Mucosa of descending colon (tissue), 3 donors: ENCODE results near the gene WNT6. TPM values are rescaled to one million over a fixed set of nuclear protein-coding genes. Genes with fewer than 3 reads are reported as not detected.

Experiments
- ATAC-seq: fragments of 200-7000 bp; cut with Tn5 transposase; one replicate; pipeline ENCODE4 v1.9.1; 2020; ENCODE audit warnings: mild to moderate bottlenecking, moderate library complexity
- DNase-seq, 3 donors: peaks; one replicate each; pipeline ENCODE4 v3.0.0-alpha.2; 2020
- H3K36me3 ChIP-seq: fragments of 200-600 bp; one replicate; pipeline ENCODE4 v1.8.0; 2021; ENCODE audit warnings: low read depth, mild to moderate bottlenecking
- H3K4me1 ChIP-seq: fragments of 200-600 bp; one replicate; pipeline ENCODE4 v1.8.0; 2021; ENCODE audit warnings: low read depth, mild to moderate bottlenecking
- H3K4me3 ChIP-seq: fragments of 200-600 bp; one replicate; pipeline ENCODE4 v1.8.0; 2021; ENCODE audit warnings: mild to moderate bottlenecking
- H3K9me3 ChIP-seq: fragments of 200-600 bp; one replicate; pipeline ENCODE4 v1.8.0; 2021; ENCODE audit warnings: mild to moderate bottlenecking
- intact Hi-C, 2 donors: fragments of 100-400 bp; cut with DNase I in 1 of 2; cut with micrococcal nuclease in 1 of 2; formaldehyde crosslinking; loops; one replicate each; pipeline versions ENCODE4 v1.11.0 to v1.11.1; 2022; cut with DNase I, micrococcal nuclease
- total RNA-seq, 3 donors: library from RNA; stranded (reverse); fragmentation: NEBNext Ultra II Directional in 2 of 3; extraction: Animal tissue kit (Norgen Biotek cat#: 25700) in 2 of 3; gene quantifications; one replicate each; pipeline versions ENCODE4 v1.2.1 to v1.2.4, GENCODE V29; 2021 to 2023
- TF ChIP-seq, protein P1 (sequence below): fragments of 200-600 bp; IDR thresholded peaks from one replicate; pipeline ENCODE4 v1.8.0; 2022; ENCODE audit warnings: antibody characterized with exemption, mild to moderate bottlenecking
- donor health status: DM: no; HTN: no; CAD: no; lungs with moderate emphysema.
- donor health status: DM: no; HTN: no; CAD: no.
- donor health status: DM: no; HTN: yes; CAD: no.

WNT6 gene
- total RNA-seq, 3 donors from 2014 or later, result 0.39 to 5.7 (median 0.41) TPM

DNA sequence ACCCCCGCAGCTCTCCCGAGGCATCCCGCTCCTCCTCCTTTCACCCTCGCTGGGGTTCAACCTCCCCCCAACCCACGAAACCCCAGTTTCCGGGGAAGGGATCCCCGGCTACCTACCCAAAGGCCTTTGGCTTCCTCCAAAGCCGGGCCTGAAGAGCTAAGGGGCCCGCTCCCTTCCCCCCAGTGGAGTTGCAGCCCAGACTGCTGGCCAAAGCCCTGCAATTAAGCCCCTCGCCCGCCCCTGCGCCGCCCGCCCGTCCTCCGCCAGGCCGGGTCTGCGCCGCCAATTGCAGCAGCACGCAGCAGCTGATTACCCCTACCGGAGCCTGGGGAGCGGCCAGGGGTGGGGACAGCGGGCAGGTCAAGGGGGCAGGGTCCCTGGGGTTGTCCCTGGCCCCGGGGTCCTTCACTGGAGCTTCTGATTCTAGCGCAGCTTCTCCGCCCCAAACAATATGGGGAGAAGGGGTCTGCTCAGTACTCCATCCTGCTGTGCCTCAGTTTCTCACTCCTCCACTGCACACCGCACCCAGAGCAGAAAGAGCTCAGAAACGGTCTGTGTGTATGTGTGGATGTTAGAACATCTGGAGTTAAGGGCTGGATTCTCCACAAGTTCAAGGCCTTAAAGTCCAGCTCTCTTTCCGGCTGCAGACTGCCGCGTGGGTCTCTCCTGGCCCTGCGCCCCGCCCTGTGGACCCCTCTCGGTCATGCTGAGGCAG lies 37.9 kb downstream of the WNT6 start:
- TF ChIP-seq, protein P1, sequence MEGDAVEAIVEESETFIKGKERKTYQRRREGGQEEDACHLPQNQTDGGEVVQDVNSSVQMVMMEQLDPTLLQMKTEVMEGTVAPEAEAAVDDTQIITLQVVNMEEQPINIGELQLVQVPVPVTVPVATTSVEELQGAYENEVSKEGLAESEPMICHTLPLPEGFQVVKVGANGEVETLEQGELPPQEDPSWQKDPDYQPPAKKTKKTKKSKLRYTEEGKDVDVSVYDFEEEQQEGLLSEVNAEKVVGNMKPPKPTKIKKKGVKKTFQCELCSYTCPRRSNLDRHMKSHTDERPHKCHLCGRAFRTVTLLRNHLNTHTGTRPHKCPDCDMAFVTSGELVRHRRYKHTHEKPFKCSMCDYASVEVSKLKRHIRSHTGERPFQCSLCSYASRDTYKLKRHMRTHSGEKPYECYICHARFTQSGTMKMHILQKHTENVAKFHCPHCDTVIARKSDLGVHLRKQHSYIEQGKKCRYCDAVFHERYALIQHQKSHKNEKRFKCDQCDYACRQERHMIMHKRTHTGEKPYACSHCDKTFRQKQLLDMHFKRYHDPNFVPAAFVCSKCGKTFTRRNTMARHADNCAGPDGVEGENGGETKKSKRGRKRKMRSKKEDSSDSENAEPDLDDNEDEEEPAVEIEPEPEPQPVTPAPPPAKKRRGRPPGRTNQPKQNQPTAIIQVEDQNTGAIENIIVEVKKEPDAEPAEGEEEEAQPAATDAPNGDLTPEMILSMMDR, result no peak
- Histone ChIP-seq H3K36me3 (no peaks in the 10 kb centered on the region), H3K4me1 (peaks cover 25% of the 10 kb centered on the region), H3K9me3 (no peaks in the 10 kb centered on the region), H3K4me3 (no peak overlapping the region)
- DNase-seq (no peak), ATAC-seq (no peak)
- intact Hi-C loops, result no loop called here

DNA sequence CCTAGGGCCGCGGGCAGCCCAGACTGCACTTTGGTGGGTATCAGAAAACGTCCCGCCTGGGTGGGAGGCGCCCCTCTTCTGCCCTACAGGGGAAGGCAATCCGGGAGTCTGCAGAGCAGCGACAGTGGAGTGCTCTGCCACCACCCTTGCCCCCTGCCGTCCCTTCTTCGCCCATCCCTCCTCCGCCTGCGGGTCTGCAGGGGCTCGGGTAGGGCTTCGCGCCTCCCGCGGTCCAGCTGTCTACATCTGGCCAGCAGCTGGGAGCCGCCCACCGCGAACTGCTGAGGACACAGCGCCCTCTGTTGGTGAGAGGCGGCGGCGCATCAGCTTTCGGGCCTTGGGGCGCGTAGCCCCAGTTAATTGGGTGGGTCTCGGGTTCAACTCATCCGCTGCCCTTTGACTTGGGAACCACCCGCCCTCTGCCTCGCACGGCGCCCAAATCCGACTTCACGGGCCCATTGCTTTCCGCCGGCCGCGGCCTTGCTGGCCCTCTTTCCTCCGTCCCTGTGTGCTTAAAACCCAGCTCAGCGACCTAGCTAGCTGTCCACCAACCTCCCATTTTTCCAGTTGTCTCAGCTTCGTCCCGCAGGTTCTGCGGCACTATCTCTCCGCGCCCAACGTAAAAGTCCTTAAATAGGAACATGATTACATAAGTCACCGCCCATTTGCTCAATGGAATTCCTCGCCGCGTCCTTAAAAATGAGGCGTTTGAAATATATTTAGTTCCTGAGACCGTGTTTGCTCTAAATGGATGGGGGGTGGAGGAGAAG lies 38.7 kb downstream of the WNT6 start:
- DNase-seq, result peak; percentile 77 to 84 (median 83)
- H3K36me3 ChIP-seq, result no peaks in the 10 kb centered on the region
- no peak overlapping the region for H3K4me3 ChIP-seq
- intact Hi-C loops, result no loop called here
- TF ChIP-seq, protein P1, result peak; percentile 93
- peaks cover 18% of the 10 kb centered on the region for H3K4me1 ChIP-seq
- peak; percentile 79 for ATAC-seq
- H3K9me3 ChIP-seq, result no peaks in the 10 kb centered on the region

DNA sequence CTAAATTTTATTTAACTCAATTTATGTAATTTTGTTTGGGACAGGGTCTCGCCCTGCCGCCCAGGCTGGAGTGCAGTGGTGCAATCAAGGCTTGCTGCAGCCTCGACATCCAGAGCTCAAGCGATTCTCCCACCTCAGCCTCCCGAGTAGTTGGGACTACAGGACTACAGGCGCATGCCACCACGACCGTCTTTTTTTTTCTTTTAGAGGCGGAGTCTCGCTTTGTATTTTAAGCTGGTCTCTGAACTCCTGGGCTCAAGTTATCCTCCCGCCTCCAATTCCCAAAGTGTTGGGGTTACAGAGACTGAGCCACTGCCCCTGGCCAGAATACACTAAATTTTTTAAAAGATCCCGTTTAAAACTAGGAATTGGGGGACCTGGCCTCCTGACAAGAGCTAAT lies 39.5 kb downstream of the WNT6 start:
- TF ChIP-seq, protein P1, result no peak
- Histone ChIP-seq H3K36me3 (no peaks in the 10 kb centered on the region), H3K9me3 (no peaks in the 10 kb centered on the region), H3K4me3 (no peak overlapping the region), H3K4me1 (peaks cover 18% of the 10 kb centered on the region)
- ATAC-seq (no peak), DNase-seq (no peak)
- intact Hi-C loops, result no loop called here

DNA sequence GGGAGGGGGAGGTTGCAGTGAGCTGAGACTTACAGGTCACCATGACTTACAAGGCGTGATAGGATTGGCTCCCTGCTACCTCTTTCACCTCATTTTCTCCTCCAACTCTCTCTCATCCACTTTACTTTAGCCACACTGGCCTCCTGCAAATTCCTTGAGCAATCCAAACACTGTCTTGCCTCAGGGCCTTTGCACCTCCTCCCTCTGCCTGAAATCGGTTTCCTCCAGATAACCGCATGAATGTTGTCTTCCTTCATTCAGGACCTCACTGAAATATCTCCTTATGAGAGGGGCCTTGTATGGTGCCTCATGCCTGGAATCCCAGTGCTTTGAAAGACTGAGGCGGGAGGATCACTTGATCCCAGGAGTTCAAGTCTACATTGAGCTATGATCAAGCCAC lies 42.8 kb downstream of the WNT6 start:
- Histone ChIP-seq H3K4me3 (no peak overlapping the region), H3K4me1 (peaks cover 10% of the 10 kb centered on the region), H3K36me3 (no peaks in the 10 kb centered on the region), H3K9me3 (no peaks in the 10 kb centered on the region)
- no peak for ATAC-seq
- intact Hi-C loops, result no loop called here
- DNase-seq, result no peak
- TF ChIP-seq, protein P1, result no peak

DNA sequence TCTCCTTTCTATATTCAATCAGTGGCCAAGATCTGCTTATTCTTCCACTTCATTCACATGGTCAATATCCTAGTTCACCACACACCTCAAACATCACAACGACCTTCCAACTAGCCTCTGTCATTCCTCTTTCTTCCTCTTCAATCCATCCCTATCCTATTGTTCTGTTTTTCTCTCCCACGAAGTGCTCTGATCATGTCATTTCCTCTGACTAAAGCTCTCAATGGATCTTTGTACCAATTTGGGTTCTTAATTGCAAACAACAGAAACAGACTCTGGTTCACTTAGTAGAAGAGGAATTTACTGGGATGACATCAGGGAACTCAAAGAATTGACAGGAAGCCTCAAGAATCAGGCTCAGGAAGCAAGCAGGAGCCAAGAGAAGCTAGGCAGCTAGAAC lies 44.6 kb downstream of the WNT6 start:
- intact Hi-C loops, result no loop called here
- Histone ChIP-seq H3K36me3 (no peaks in the 10 kb centered on the region), H3K4me3 (no peak overlapping the region), H3K9me3 (no peaks in the 10 kb centered on the region), H3K4me1 (peaks cover under 1% of the 10 kb centered on the region)
- TF ChIP-seq, protein P1, result no peak
- no peak for ATAC-seq
- no peak for DNase-seq
